ENCODE results near the gene ERVK3-1. TPM values are rescaled to one million over a fixed set of nuclear protein-coding genes. Genes with fewer than 3 reads are reported as not detected.

Gene ERVK3-1
- total and polyA plus RNA-seq, 2 of the 13 experiments (the other 11 are each of a cell fraction or from before 2014, with no cell fraction given): 28.5 to 38.7 TPM

DNA sequence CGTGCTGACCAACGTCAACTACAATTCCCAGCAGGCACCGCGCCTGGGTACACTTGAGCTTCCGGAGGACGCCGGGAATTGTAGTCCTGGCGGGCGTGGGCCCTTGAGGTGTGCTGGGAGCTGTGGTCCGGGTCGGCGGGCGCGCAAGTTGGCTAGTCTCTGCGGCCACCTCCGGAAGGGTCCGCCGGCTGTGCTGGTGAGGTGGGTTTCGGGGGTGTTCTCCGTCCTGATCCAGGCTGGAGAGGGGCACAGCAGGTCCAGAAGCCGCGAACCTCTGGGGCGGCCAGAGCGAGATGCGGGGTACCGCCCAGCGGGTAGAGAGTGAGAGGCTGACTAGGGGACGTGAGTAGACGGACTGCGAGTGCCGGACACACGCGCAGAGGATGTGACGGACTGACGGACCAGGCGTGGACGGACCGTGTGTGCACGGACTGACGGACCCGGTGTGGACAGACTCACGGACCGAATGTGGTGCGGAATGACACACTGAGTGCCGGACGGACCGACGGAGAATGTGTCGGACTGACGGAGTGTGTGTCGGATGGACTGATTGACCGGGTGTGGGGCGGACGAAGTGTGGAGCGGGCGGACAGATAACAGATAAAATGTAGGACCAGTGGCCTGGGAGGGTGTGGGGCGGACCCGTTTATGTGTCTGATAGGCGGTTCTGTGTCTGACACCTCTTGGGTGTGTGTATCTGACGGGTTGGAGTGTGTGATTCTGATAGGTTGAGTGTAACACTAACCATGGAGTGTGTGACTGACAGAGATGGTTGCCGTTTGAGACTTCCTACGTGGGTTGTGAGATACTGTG, 21.9 kb downstream of the ERVK3-1 start, which contains the start of gene ZSCAN22 (continued):
- TF ChIP-seq ZNF460 (CRISPR knock-in tag; IDR thresholded peaks at IDR 0.05; ENCODE audit: borderline replicate concordance): peak; percentile 43; the same call in 1 of the 2 replicates
- 0 out of 2 replicates have a peak, but pooled peaks have one; percentile 53 for TF ChIP-seq ZIK1 (CRISPR knock-in tag; IDR thresholded peaks at IDR 0.05; ENCODE audit: borderline replicate concordance, low read depth)
- no peak for TF ChIP-seq ZSCAN12 (CRISPR knock-in tag; IDR thresholded peaks at IDR 0.05)
- 0 out of 2 replicates have a peak, but pooled peaks have one; percentile 80 for TF ChIP-seq ZNF101 (CRISPR knock-in tag; IDR thresholded peaks at IDR 0.05; ENCODE audit: borderline replicate concordance, low read depth)
- TF ChIP-seq SP1 (IDR thresholded peaks at IDR 0.05): no peak
- TF ChIP-seq SP1 (CRISPR knock-in tag; IDR thresholded peaks at IDR 0.05): peak; percentile 89
- 0 out of 2 replicates have a peak, but pooled peaks have one; percentile 20 for TF ChIP-seq RFX3 (CRISPR knock-in tag; IDR thresholded peaks at IDR 0.05)
- TF ChIP-seq, protein P1, sequence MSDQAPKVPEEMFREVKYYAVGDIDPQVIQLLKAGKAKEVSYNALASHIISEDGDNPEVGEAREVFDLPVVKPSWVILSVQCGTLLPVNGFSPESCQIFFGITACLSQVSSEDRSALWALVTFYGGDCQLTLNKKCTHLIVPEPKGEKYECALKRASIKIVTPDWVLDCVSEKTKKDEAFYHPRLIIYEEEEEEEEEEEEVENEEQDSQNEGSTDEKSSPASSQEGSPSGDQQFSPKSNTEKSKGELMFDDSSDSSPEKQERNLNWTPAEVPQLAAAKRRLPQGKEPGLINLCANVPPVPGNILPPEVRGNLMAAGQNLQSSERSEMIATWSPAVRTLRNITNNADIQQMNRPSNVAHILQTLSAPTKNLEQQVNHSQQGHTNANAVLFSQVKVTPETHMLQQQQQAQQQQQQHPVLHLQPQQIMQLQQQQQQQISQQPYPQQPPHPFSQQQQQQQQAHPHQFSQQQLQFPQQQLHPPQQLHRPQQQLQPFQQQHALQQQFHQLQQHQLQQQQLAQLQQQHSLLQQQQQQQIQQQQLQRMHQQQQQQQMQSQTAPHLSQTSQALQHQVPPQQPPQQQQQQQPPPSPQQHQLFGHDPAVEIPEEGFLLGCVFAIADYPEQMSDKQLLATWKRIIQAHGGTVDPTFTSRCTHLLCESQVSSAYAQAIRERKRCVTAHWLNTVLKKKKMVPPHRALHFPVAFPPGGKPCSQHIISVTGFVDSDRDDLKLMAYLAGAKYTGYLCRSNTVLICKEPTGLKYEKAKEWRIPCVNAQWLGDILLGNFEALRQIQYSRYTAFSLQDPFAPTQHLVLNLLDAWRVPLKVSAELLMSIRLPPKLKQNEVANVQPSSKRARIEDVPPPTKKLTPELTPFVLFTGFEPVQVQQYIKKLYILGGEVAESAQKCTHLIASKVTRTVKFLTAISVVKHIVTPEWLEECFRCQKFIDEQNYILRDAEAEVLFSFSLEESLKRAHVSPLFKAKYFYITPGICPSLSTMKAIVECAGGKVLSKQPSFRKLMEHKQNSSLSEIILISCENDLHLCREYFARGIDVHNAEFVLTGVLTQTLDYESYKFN (CRISPR knock-in tag; conservative IDR thresholded peaks at IDR 0.05): no peak; the same call in none of the 2 replicates
- peak; percentile 97 for TF ChIP-seq SUZ12 (IDR thresholded peaks at IDR 0.05; ENCODE audit: low read depth, low read length)
- TF ChIP-seq FOXK1 (CRISPR knock-in tag; IDR thresholded peaks at IDR 0.05; ENCODE audit: borderline replicate concordance, low read depth): peak; percentile 80; the same call in 1 of the 2 replicates
- TF ChIP-seq ZFP82 (CRISPR knock-in tag; IDR thresholded peaks at IDR 0.05; ENCODE audit: borderline replicate concordance): no peak; the same call in 1 of the 2 replicates
- peak; percentile 64; the same call in 1 of the 2 replicates for TF ChIP-seq FOXC1 (CRISPR knock-in tag; IDR thresholded peaks at IDR 0.05; ENCODE audit: borderline replicate concordance)
- peak; percentile 50; the same call in 1 of the 2 replicates for TF ChIP-seq BRD4 (CRISPR knock-in tag; IDR thresholded peaks at IDR 0.05)
- TF ChIP-seq, protein P2, sequence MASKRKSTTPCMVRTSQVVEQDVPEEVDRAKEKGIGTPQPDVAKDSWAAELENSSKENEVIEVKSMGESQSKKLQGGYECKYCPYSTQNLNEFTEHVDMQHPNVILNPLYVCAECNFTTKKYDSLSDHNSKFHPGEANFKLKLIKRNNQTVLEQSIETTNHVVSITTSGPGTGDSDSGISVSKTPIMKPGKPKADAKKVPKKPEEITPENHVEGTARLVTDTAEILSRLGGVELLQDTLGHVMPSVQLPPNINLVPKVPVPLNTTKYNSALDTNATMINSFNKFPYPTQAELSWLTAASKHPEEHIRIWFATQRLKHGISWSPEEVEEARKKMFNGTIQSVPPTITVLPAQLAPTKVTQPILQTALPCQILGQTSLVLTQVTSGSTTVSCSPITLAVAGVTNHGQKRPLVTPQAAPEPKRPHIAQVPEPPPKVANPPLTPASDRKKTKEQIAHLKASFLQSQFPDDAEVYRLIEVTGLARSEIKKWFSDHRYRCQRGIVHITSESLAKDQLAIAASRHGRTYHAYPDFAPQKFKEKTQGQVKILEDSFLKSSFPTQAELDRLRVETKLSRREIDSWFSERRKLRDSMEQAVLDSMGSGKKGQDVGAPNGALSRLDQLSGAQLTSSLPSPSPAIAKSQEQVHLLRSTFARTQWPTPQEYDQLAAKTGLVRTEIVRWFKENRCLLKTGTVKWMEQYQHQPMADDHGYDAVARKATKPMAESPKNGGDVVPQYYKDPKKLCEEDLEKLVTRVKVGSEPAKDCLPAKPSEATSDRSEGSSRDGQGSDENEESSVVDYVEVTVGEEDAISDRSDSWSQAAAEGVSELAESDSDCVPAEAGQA (IDR thresholded peaks at IDR 0.05; ENCODE audit: low read depth): peak; percentile 91
- TF ChIP-seq, protein P2 (CRISPR knock-in tag; IDR thresholded peaks at IDR 0.05; ENCODE audit: borderline replicate concordance): no peak
- TF ChIP-seq ZNF547 (CRISPR knock-in tag; IDR thresholded peaks at IDR 0.05): peak; percentile 91
- TF ChIP-seq ZNF441 (CRISPR knock-in tag; IDR thresholded peaks at IDR 0.05; ENCODE audit: borderline replicate concordance): peak; percentile 49; the same call in 1 of the 2 replicates
- no peak; the same call in 1 of the 2 replicates for TF ChIP-seq TMF1 (CRISPR knock-in tag; IDR thresholded peaks at IDR 0.05; ENCODE audit: low read depth)
- TF ChIP-seq SRF (IDR thresholded peaks at IDR 0.05; ENCODE audit: low read depth, low read length): peak; percentile 39; the same call in 1 of the 2 replicates
